Adrenal gland (tissue), 5 donors: ENCODE data around the gene STX8.

Experiments
- CTCF ChIP-seq, 6 experiments: fragments of 450-650 bp in 4 of 6; fragments of 200-600 bp in 2 of 6; sonication (generic) in 1 of 6; IDR thresholded peaks; 1 replicate in 5 of 6; 2 replicates in 1 of 6; pipeline versions ENCODE4 v1.5.1 to v1.8.0; 2016 to 2021; ENCODE audit warnings: antibody characterized with exemption in 6 of 6, mild to moderate bottlenecking in 2 of 6, moderate library complexity in 1 of 6
- POLR2A ChIP-seq, 2 donors: fragments of 450-650 bp; IDR thresholded peaks; one replicate each; pipeline ENCODE4 v1.6.1; 2017; ENCODE audit warnings: antibody characterized with exemption in 2 of 2, mild to moderate bottlenecking in 2 of 2, moderate library complexity in 1 of 2
- donor health status: DM: no; HTN: no; CAD: no.

- TF ChIP-seq CTCF (IDR thresholded peaks at IDR 0.05) (no peak), POLR2A (IDR thresholded peaks at IDR 0.05) (no peak)
Observed at GRCh38 chr17:9408868-9409829, 166.5 kb downstream of the STX8 start.
